Muscle of leg (tissue), 11 donors: Measurements from ENCODE around the gene MST1. TPM values are rescaled to one million over a fixed set of nuclear protein-coding genes. Genes with fewer than 3 reads are reported as not detected.
"Not testable (repeated sequence)": the region's sequence is repeated elsewhere in the genome, so short reads cannot be mapped to it uniquely, and the experiment has no call there.

Experiments
- DNase-seq: peaks from one replicate; pipeline ENCODE4 v3.0.0; 2013
- H3K27ac ChIP-seq: one replicate; pipeline ENCODE4 v1.5.1; 2013; ENCODE audit warnings: mild to moderate bottlenecking, low read length, control low read depth
- H3K27me3 ChIP-seq: one replicate; pipeline ENCODE4 v1.6.1; 2013; ENCODE audit warnings: low read length; ENCODE audit not compliant: control insufficient read depth, insufficient read depth
- H3K36me3 ChIP-seq: one replicate; pipeline ENCODE4 v1.6.1; 2013; ENCODE audit warnings: low read length; ENCODE audit not compliant: control insufficient read depth, insufficient read depth
- H3K4me1 ChIP-seq: one replicate; pipeline ENCODE4 v1.6.1; 2013; ENCODE audit warnings: low read length; ENCODE audit not compliant: control insufficient read depth, insufficient read depth
- H3K4me3 ChIP-seq: one replicate; pipeline ENCODE4 v1.5.1; 2013; ENCODE audit warnings: low read length, control low read depth
- H3K9me3 ChIP-seq: replicated peaks from 2 replicates; pipeline ENCODE4 v1.6.1; 2013; ENCODE audit warnings: low read depth, low read length; ENCODE audit not compliant: control insufficient read depth
- WGBS: methylation state at CpG from one replicate; pipeline ENCODE4 v1.1.5; 2013; ENCODE audit warnings: missing lambda C conversion rate; ENCODE audit not compliant: insufficient coverage; 5-methylcytosine and 5-hydroxymethylcytosine counted together
- polyA plus RNA-seq, 8 donors: library from polyadenylated mRNA; unstranded; fragments of 120-200 nt; gene quantifications; one replicate each; pipeline versions ENCODE4 v1.2.1 to v1.2.3, GENCODE V29; 2013; ENCODE audit warnings: inconsistent platforms in 1 of 8, low replicate concordance in 1 of 8; ENCODE audit not compliant: insufficient read length in 8 of 8, insufficient read depth in 1 of 8
- total RNA-seq: library from RNA; stranded (reverse); fragments of 120-200 nt; gene quantifications from one replicate; pipeline ENCODE4 v1.2.4, GENCODE V29; 2013

MST1 gene
- total and polyA plus RNA-seq, 9 donors: 7.0 to 30.3 (median 9.8) TPM

DNA sequence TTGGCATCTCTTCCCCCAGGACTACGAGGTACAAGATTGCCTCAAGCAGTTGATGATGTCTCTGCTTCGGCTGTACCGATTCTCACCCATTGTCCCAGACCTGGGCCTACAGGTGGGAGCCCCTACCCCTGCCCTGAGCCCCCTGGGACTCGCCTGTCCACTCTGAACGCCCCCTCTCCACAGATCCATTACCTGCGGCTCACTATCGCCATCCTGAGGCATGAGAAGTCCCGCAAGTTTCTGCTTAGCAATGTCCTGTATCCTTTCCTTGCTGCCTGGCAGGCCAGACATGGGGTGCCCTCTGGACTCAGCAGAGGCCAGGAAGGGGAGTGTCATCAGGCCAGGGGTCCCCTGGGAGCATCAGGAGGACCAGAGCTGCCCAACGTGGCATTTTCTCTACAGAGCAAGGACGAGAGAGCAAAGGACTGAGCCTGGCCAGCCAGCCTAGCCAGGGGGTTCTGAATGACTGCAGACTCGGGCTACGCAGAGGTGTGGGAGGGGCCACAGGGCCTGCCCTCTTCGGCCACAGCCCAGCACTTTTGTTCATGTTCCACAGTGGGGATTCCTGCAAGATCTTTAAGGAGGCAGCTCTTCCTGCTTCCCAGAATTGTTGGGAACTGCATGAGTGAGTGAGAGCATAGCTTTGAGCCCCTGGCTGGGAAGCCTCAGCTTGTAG, 11.3 kb upstream of the MST1 start:
- 68% methylated on average over 12 of the region's 13 CpGs for whole genome bisulfite sequencing
- Histone ChIP-seq H3K27ac (no peak overlapping the region), H3K4me3 (no peak overlapping the region), H3K36me3 (peaks cover 82% of the 10 kb centered on the region), H3K4me1 (no peaks in the 10 kb centered on the region), H3K27me3 (no peaks in the 10 kb centered on the region), H3K9me3 (no peaks in the 10 kb centered on the region)
- DNase-seq: no peak

GRCh38 chr3:49700014-49700413, 10.7 kb upstream of the MST1 start:
- Histone ChIP-seq H3K27me3 (no peaks in the 10 kb centered on the region), H3K36me3 (peaks cover 76% of the 10 kb centered on the region), H3K4me3 (no peak overlapping the region), H3K9me3 (no peaks in the 10 kb centered on the region), H3K4me1 (peaks cover 6% of the 10 kb centered on the region), H3K27ac (no peak overlapping the region)
- WGBS: 87% methylated on average over 8 of the region's 8 CpGs
- no peak for DNase-seq

DNA sequence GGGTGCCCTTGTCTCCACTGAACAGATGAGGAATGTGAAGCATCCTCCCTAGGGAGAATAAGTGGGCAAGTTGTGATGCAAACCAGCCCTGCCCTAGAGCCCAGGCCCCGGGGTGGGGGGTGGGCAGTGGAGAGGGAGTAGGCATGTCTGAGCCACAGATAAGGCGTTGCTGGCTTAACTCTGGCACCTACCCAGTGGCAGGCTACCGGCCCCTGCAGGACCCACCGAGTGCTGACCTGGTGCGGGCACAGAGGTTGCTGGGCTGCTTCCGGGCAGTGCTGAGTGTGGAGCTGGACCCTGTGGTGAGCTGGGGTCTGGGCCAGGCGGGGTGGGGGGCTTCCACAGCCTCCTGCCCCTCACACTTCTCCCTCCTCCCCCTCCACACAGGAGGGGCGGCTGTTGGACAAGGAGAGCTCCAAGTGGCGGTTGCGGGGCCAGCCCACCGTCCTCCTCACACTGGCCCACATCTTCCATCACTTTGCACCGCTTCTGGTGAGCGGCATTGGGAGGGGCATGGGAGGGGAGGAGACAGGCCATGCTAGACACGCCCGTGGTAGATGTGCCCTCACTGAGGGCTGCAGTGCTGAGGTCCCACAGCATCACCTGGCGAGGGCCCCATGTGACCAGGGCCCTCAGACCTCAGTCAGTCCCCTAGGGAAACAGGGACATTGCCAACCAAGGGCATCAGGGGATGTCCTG, 10.2 kb upstream of the MST1 start:
- Histone ChIP-seq H3K4me1 (peaks cover 10% of the 10 kb centered on the region), H3K9me3 (no peaks in the 10 kb centered on the region), H3K27ac (no peak overlapping the region), H3K4me3 (no peak overlapping the region), H3K27me3 (no peaks in the 10 kb centered on the region), H3K36me3 (peaks cover 70% of the 10 kb centered on the region)
- no peak for DNase-seq
- WGBS: 82% methylated on average over 9 of the region's 16 CpGs

GRCh38 chr3:49695350-49696015, 6.2 kb upstream of the MST1 start:
- not testable (repeated sequence) for H3K9me3 ChIP-seq, DNase-seq, H3K4me3 ChIP-seq, H3K27me3 ChIP-seq
- H3K4me1 ChIP-seq: peaks cover 25% of the 10 kb centered on the region
- H3K36me3 ChIP-seq: peaks cover 31% of the 10 kb centered on the region
- WGBS: no CpG with 5 or more reads among the region's 4 CpGs
- H3K27ac ChIP-seq: peak overlapping the region; percentile 85

- H3K9me3 ChIP-seq, H3K27me3 ChIP-seq, H3K4me3 ChIP-seq: not testable (repeated sequence)
- H3K36me3 ChIP-seq: peaks cover 22% of the 10 kb centered on the region
- DNase-seq: peak; percentile 61
- WGBS: 45% methylated on average over 4 of the region's 6 CpGs
- H3K27ac ChIP-seq: peak overlapping the region; percentile 85
- H3K4me1 ChIP-seq: peaks cover 30% of the 10 kb centered on the region
These were observed 5.3 kb upstream of the MST1 start for GRCh38 chr3:49694409-49695070.

- H3K27me3 ChIP-seq: peaks cover 11% of the 10 kb centered on the region
- peaks cover 39% of the 10 kb centered on the region for H3K4me1 ChIP-seq
- not testable (repeated sequence) for H3K27ac ChIP-seq, H3K4me3 ChIP-seq, H3K36me3 ChIP-seq, DNase-seq, H3K9me3 ChIP-seq
- 81% methylated on average over 2 of the region's 3 CpGs for WGBS
These were observed 2.2 kb upstream of the MST1 start for GRCh38 chr3:49691481-49691880.

DNA sequence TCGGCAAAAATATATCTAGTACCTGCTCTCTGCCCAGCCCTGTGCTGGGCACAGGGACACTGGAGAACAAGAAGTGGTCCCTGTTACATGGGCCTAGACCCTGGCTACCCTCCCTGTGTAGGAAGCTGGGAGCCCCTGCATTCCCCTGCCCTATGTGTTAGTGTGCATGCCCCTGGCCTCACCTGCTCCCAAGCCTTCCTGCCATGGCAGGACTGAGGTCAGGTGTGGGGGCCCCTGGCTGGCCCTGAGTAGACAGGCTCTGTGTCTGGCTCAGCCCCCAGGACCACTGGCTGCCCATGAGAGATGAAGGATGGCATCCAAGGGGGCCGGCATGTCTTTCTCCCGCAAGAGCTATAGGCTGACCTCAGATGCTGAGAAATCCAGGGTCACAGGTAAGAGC, 1.6 kb upstream of the MST1 start:
- H3K4me3 ChIP-seq, DNase-seq, H3K9me3 ChIP-seq, H3K27ac ChIP-seq, H3K36me3 ChIP-seq: not testable (repeated sequence)
- peaks cover 42% of the 10 kb centered on the region for H3K4me1 ChIP-seq
- WGBS: 86% methylated on average over 2 of the region's 3 CpGs
- peaks cover 16% of the 10 kb centered on the region for H3K27me3 ChIP-seq

DNA sequence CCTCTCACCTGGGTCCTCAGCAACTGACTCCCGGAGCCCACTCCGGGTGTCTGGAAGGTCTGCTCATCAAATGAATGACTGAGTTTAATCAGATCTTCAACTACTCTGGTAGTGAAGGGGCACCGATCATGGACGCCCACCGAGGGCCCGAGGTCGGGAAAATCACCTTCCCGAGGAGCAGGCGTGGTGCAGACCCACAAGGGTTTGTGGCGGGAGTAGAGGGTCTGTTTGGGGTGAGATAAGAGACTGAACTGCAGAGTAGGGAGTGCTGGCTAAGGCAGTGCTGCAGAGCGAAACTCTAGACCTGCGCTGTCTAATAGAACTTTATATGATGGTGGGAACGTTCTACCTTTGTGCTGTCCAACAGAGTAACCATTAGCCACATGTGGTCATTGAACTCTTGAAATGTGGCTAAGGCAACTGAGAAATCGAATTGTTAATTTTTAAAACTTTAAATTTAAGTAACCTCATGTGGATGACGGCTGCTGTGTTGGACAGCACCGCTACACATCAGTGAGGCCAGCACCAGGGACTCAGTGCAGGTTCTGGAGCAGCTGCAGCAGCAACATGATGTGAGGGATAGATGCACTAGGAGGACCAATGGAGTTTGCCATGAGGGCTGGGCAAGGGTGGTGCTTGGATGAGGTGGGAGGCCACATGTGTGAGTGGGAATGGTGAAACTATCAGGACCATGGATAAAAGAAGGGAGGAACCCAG, 792 bp upstream of the MST1 start:
- H3K27ac ChIP-seq: peak overlapping the region; percentile 24
- H3K4me1 ChIP-seq: peaks cover 37% of the 10 kb centered on the region

DNA sequence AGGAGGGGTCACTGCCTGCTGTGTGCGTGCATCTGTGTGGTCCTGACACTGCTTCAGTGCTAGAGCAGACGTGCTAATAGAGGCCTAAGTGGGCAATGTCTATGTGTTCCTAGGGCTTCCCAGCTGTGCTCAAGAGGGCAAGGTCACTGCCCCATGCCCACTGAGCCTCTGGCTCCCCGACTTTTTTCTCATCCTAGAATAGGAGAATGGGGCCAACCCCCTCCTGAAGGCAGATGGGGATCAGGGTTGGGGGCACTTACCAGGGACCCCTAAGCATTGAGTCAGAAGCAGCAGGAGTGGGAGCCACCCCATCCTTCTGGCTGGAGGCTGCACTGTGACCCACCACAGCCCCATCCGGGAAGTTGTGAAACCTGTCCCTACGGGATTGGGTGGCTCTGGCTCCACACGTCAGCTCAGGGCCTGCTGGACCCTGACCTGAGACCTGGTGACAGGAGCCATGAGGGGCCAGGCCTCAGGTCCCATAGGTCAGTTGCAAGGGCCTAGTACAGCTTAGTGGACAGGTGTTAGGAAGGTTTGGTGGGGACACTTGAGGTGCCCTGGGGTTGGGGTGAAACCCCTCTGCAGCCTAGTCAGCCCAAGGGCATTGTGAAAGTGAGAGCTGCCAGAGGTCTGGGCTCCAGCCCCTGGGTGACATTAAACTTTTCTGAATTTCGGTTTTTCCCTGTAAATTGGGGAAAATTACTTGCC, 782 bp downstream of the MST1 start:
- Histone ChIP-seq H3K36me3 (peaks cover 10% of the 10 kb centered on the region), H3K4me3 (peak overlapping the region; percentile 98), H3K4me1 (peaks cover 28% of the 10 kb centered on the region), H3K27ac (peak overlapping the region; percentile 36), H3K27me3 (peaks cover 30% of the 10 kb centered on the region)
- not testable (repeated sequence) for H3K9me3 ChIP-seq, DNase-seq
- WGBS: 81% methylated on average over 4 of the region's 7 CpGs

More for the DNA sequence above, 792 bp upstream of the MST1 start:
- 4% methylated on average over 2 of the region's 16 CpGs for WGBS
- H3K27me3 ChIP-seq: peaks cover 22% of the 10 kb centered on the region
- H3K4me3 ChIP-seq: peak overlapping the region; percentile 98
- H3K9me3 ChIP-seq, DNase-seq, H3K36me3 ChIP-seq: not testable (repeated sequence)
